CD4-positive, alpha-beta T cell treated with Interleukin-15 for 4 hours (primary cell): Measurements from ENCODE around the gene TAS2R60.
"Not testable (repeated sequence)": the region's sequence is repeated elsewhere in the genome, so short reads cannot be mapped to it uniquely, and the experiment has no call there.

Experiments used
- DNase-seq: peaks from one replicate; pipeline ENCODE4 v3.0.0-alpha.2; 2020; ENCODE audit warnings: low spot score

TAS2R60 gene

DNA sequence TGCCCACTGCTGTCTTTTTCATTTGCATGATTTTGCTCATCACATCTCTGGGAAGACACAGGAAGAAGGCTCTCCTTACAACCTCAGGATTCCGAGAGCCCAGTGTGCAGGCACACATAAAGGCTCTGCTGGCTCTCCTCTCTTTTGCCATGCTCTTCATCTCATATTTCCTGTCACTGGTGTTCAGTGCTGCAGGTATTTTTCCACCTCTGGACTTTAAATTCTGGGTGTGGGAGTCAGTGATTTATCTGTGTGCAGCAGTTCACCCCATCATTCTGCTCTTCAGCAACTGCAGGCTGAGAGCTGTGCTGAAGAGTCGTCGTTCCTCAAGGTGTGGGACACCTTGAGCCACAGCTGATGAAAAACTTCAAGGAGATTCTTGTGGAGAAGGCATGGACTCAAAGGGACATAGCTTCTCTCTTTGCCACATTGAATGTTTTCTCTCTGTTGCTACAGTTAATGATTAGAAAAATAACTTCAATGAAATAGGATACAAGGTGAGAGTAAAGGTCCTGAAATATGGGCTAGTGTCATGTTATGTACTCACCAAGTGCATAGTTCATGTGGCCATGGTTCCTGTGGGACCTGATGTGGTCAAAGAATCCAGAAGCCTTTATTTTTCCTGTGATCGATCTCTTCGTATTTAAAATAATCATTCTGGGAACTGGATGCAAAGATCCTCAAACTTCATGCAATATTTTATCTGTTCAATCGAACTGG lies 970 bp downstream of the TAS2R60 start:
- no peak for DNase-seq

DNA sequence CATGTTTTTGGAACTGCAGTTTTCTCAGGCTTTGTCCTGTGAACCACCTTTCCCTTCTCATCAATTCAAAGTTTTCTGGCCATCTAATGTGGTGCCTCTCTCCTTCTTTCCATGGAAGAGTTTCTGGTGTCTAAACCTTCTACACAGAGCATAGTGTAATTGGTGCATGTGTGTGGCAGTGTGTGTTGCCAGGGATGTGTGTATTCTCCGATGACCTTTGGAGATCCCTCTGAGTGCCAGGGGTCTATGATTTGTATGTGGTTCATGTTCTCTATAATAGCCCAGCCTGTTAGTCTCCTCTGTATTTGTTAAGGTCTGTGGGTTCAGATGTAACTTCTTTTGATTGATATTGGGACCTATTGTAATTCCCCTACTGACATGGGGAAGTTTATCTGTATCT lies 1.5 kb downstream of the TAS2R60 start:
- no peak for DNase-seq

DNA sequence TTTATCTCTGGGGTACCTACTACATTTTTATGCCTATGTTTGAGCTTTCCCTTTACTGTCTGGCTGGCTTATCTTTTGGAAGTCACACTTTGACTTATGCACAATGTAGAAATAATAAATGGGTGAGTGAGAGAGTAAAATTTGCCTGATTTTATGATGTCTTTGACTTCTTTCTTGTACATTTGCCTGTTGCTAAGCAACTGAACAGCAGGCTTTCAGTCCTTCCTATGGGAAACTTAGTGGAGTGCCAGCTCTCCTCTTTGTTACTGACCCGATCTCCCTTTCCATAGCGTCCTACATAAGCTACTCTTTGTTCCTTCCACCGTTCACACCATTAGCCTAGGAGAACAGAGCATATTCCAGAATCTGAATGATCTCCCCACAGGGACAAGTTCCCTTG lies 4.2 kb downstream of the TAS2R60 start:
- DNase-seq: no peak

DNA sequence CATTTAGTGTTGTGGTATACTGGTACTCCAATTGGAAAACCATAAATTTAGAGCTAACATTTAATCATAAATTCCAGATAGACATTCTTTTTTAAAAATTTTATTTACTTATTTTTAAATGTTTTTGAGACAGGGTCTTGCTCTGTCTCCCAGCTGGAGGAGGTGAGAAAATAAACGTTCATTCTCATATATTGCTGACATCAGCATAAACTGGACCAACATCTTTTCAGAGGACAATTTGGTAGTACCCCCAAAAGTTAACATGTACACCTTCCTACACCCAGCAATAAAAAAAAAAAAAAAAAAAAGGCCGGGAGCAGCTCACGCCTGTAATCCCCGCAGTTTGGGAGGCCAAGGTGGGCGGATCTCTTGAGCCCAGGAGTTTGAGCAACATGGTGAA lies 5.2 kb downstream of the TAS2R60 start:
- no peak for DNase-seq

DNA sequence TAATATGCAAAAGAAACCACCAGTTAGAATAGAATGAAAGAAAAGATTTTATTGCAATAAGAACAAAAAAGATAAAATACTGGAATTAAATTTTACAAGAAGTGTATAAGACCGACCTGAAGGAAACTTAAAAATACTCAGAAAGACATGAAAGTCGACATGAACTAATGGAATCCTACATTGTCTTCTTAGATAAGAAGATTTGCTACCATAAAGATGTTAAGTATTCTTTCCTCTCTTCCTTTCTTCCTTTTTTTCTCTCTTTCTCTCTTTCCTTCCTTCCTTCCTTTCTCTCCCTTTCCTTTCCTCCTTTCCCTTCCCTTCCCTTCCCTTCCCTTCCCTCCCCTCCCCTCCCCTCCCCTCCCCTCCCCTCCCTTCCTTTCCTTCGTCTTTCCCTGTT lies 6.5 kb downstream of the TAS2R60 start:
- no peak for DNase-seq

DNA sequence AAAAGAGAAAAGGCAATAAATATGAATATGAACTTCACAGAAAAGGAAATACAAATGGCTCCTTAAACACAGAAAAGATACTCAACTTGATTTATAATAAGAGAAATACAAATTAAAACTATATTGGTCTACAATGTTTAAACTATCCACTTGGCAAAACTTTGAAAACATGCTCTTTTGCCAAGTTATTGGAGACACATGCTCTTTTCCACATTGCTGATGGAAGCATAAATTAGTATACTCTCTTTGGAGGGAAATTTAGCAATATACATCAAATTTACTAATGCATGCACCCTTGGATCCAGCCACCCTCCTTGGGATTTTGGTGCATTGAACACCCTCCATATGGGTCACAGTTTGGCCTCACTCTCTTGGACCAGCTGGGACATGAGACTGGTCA lies 7.9 kb downstream of the TAS2R60 start:
- no peak for DNase-seq

DNA sequence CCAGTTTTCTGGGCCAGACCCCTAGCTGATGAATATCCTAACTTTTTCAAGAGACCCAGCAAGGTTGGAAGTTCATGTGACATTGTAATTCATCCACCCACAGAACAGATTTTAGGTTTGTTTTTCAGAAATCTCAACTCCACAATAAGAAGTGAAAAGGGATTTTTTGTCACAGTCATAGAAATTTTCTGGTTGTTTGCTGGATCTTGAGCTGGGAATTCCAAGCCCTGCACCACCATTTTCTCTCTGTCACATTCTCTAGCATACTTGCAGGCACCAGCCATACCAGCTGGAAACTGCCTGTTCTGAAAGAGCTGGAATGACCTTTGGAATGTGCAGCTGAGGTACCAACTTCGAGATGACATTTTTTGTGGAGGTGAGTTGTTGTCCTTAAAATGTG lies 8.5 kb downstream of the TAS2R60 start:
- DNase-seq: no peak

DNA sequence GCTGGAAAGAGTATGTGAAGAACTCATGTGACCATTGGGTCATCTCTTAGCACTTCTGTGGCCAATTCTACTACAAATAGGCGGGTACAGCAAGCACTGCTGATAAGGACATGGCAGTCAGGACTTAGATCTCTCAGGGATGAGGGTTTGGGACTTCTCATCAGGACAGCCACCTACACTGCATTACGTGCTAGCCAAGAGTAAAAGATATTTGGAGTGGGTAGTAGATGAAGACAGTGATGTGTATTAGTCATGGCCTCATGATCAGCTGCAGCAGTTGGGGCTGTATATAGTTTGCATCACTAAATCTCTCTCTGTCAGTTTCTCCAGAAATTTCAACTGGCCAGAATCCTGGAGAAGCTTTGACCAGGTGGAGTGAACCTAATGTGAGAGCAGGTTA lies 9.2 kb downstream of the TAS2R60 start:
- no peak for DNase-seq

DNA sequence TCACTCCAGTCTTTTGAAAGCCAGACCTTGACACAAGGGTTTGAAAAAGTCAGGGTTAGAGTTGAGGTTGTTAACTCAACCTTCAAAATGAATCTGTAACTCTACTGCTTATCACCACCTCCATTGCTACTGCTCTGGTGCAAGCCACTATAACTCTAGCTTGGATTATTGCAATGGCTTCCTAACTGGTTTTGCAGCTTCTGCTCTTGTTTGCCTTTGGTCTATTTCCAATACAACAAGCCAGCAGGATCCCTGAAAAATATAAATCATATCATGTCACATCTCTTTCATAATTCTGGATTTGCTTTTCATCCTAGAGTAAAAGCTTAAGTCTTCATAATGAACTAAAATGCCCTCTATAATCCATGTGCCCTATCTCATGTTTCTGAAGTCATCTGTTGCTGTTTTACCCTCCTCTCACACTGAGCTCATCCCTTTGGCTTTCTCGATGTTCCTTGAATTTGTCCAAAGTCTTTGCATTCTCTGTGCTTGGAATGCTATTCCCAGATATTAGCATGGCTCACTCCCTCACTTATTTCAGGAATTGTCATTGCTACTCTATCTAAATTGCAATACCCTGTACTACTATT lies 10.9 kb downstream of the TAS2R60 start:
- DNase-seq: no peak

DNA sequence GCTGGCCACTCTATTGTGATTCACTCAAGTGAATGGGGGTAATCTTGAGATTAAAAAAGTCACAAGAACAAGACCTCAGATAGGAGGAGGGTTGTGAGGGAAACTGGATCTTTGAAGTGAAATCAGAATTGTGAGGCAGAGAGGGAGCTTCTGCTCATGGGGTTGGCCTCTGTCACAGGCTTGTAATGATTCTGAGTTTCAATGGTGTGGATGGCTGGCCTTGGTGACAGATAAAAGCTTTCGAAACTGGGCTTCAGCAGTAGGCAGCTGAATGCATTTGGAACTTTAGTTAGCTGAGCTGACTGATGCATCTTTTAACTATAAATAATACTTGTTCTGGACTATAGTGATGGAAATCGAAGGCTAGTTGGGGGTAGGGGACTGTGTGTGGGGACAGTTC lies 12.2 kb downstream of the TAS2R60 start:
- no peak for DNase-seq

DNA sequence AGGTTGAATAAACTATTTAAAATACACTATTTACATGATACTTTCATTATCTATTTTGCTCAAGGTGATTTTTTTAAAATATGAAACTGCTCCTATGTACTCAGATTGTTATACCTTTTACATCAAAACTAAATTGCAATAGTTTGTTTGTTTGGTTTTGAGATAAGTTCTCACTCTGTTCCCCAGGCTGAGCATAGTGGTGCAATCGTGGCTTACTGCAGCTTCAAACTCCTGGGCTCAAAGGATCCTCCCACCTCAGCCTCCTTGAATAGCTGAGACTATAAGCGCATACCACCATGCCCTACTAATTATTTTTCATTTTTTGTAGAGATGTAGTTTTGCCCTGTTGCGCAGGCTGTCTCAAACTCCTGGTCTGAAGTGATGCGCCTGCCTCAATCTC lies 12.7 kb downstream of the TAS2R60 start:
- DNase-seq: no peak

DNA sequence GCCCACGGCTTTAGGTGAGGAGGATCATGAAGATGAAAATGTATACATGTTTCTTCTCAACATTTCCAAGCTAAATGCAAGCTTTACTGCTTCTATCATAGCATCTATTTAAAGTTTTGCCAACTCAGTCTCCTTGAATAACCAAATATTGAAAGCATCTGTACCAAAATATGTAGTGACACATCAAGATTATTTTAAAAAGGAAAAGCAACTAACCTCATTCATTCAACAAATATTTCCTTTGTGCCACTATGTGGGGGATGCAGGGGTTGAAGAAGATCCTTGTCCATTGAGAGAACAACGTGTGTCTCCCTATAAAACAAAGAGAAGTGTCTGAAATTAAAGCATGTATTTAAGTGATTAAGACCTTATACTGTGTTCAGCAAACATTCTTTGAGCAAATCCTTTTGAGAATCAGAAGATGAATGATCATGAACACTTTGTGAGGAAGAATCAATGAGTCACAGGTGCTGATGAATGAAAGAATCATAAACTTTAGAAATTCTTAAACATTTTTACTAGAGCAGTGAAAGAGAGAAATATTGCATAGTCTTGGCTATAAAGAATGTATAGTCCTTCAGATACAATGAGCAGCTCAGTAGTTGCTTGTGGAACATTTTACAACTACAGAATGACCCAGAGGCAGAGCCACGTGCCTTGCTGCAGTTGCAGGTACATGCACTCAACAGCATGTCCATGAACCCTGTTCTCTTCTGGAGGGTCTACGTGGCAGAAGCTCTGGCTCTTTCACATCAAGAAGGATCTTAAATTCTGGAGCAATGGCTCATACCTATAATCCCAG lies 13.9 kb downstream of the TAS2R60 start:
- DNase-seq: no peak

DNA sequence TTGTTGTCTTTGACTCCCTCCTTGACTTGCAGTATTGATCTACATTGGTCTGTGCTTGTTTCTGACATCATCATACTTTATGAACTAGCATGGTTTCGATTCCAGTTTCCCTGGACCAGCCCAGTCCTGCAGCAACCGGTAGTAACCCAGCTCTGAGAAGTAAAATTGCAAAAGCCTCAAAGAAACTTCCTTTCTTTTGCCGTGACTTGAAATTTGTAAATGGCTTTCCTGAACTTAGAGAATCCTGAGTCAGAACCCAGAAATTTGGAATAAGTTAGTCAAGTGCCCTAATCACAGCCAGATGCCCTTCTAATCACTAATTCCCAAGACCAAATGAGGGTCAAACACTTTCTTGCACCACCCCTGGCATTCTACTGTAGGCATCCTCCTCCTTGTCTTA lies 15.0 kb downstream of the TAS2R60 start:
- no peak for DNase-seq

DNA sequence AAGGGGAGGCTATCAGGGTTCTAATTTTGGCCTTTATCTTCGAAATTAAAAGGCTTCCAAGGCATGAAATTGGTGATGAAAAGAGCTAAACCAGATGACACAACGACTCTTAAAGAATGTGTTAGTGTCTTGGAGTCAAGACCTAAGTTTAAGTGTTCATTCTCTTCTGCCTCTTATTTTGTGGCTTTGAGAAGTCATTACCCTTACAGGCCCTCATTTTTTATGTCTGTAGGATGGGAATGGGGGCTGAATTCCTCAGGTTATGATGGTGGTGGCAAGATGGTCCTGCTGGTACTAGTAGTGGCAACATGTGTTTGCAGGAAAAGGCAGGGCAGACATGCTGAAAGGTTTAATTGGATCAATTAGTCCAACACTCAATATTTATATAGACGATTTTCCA lies 15.4 kb downstream of the TAS2R60 start:
- DNase-seq: no peak

DNA sequence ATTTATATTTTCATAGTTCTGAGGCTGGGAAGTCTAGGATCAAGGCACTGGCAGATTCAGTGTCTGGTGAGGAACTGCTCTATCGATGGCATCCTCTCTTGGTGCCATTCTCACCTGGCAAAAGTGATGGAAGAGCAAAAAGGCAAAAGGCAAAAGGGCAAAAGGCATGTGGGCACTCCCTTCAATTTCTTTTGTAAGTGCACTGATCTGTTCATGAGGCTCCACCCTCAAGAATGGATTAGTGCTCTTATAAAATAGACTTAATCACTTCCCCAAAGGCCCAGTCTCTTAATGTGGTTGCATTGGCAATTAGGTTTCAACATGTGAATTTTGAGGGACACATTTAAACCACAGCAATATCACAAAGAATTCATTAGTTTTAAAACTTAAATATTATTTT lies 16.1 kb downstream of the TAS2R60 start:
- no peak for DNase-seq

DNA sequence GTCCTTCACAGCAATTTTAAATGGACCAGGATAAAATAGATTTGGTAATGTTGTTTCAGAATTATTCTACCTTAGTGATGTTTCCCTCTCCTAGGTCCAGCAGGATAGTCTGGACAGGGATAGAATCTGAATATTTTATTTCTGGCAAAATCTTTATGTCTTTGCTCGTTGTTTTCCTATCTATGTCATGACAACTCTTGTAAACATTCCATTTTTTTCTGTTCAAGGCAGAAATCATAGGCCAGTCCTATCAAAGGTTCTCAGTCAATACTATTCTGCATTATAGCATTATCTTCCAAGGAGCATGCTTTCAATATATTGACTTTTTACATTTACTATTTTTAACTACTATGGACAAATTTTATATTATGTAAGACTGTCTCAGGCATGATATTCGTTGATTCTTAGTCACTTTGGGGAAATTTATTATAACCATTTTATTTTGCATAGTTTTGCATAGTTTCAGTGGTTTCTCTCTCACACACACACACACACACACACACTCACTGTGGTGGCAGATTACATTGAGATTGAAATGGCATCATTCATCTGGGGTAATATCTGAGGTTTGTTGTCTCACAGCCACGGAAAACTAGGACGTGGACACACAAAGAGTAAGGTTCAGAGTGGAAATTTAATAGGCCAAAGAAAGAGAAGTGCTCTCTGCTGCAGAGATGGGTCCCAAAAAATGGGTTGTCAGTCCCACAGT lies 17.2 kb downstream of the TAS2R60 start:
- no peak for DNase-seq

DNA sequence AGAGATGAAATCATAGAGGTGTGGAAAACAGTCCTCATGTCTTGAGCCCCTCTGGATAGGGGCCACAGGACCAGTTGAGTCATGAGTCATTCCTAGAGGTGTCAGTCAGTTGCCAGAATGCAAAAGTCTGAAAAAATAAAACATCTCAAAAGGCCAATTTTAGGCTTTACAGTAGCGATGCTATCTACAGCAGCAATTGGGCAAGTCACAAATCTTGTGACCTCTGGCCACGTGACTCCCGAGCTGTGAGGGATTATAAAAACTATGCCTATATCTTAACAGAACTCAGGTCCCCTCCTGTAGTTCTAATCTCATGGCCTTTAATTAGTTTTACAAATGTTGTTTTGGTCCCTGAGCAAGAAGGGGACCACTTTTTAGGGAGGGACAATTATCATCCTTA lies 18.8 kb downstream of the TAS2R60 start:
- no peak for DNase-seq

DNA sequence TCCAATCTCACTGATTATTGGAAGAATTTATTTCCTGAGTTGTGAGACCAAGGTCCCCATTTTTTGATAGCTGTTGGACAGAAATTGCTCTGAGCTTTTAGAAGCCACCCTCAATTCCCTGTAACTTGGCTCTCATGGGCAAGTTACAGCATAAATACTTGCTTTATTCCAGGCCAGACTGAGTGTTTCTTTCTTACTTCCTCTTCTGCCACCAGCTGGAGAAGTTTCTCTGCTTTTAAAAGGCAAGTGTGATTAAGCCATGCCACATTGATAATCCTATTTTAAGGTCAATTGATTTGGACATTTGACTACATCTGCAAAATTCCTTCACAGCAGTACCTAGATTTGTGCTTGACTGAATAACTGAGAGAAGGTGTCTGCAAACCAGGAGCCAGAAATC lies 20.3 kb downstream of the TAS2R60 start:
- no peak for DNase-seq

DNA sequence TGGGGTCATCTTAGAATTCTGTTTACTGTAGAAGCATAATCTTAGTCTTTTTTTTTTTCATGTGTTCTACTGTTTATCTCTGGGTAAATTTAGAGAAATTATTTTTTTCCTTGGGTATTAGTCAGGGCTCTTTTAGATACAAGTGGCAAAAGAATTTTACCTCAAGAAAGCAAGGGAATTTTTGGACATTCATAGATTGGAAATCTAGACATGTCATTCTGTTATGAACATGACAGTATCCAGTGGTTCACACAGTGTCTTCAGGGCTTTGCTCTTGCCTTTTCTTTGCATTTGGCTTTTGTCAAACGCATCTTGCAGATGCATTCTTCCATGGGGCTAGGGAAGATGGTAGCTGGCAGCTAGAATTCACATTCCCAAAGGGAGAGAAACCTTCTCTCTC lies 20.7 kb downstream of the TAS2R60 start:
- DNase-seq: no peak

DNA sequence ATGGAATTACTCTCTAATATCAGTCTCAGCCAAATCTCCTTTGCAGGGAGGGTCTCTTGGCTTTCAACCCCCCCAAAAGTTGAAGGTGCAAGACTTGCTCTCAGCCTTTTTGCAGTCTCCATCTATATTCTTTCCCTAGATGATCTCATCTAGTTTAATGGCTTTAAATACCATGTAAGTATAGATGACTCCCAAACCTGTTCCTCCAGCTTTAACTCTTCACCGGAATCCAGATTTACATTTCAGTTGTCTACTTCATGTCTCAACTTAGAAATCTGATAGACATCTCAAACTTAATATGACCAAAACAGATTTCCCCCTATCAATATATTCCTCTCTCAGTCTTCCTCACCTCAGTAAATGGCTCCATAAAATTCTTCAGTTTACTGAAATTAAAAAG lies 24.5 kb downstream of the TAS2R60 start:
- no peak for DNase-seq

DNA sequence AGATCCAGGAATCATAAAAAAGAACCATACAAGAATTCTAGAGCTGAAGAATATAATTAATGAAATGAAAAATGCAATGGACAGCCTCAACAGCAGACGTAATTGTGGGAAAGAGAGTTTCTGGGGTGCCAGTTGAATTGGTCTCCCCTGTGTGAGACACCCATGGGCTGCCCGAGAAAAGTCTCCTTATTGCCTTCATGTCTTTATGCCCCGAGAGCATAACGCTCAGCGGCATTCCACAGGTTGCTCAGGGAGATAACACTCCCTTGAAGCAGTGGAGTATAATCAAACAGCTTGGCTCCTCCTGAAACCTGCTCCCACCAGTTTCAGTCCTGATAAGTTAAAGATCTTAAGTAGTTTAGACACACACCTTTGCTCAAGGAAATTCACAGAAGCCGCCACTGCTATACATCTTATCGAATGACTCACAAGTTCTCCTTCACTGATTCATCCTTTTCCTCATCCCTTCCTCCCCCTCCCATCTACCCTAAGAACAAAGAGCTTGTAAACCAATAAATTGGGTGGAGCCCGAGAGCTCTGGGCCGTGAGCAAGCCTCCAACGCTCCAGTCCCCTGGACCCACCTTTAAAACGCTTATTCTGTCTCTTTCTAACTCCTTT lies 28.9 kb downstream of the TAS2R60 start:
- DNase-seq: not testable (repeated sequence)

DNA sequence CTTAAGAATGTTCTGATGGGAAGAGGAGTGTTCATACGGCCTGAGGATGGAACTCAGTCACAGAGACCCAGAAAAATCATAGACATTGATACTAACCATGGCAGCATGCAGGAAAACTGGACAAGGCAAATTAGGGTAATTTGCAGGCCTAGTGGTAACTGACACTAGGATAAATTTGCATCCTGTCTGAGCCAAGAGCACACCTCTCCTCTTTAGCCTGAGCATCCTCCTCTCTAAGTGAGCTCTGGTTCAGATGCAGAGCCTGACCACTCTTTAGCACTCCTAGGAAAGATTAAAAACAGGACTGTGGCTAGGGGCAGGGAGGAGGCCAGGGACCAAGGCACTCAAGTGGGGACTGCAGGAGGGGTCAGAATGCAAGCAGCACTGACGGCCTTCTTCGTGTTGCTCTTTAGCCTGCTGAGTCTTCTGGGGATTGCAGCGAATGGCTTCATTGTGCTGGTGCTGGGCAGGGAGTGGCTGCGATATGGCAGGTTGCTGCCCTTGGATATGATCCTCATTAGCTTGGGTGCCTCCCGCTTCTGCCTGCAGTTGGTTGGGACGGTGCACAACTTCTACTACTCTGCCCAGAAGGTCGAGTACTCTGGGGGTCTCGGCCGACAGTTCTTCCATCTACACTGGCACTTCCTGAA lies 34.4 kb downstream of the TAS2R60 start, which contains the start of gene TAS2R41:
Gene TAS2R41 (plus strand): TSS at position 373 of the 650 bp plus-strand sequence. CDS start 0 bp downstream, at position 373.
- no peak for DNase-seq
